ENCODE measurements around the gene KRT78.

DNA sequence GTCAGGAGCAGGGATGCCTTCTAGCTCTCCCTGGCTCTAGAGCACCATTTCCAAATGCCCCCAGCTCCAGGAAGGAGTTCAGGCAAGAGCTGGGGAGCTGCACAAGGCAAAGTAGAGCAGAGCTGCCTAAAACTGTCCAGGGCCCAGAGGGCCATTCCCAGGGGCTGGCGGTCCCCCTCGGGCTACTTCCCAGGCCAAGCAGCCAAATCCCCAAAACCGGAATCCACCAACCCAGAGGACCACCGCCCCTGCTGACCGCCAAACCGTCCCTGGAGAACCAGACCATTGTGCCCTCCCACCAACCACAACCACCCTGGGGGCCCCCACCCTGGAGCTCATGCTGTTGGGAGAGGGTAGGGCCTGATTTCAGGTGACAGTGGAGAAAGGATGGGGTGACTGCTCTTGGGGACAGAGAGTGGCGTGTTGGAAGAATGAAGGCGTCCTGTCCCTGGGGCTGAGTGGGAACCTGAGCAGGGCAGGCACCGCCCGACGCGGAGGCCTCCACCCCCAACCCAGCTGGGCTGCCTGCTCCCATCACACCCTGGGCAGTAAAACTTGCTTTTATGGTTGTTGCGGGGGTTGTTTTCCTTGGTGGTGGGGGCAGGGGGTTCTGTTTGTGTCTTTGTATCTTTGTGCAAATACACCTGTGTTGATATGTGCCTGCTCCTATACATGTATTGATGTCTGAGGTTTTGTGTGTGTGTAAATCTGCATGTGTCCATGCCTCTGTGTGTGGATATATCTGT, 24.0 kb upstream of the KRT78 start:
- TF ChIP-seq ZBTB7A (CRISPR knock-in tag; IDR thresholded peaks at IDR 0.05): no peak
- no peak for TF ChIP-seq EZH2 (conservative IDR thresholded peaks at IDR 0.05; ENCODE audit: low read depth, low read length)
- TF ChIP-seq, protein P1, sequence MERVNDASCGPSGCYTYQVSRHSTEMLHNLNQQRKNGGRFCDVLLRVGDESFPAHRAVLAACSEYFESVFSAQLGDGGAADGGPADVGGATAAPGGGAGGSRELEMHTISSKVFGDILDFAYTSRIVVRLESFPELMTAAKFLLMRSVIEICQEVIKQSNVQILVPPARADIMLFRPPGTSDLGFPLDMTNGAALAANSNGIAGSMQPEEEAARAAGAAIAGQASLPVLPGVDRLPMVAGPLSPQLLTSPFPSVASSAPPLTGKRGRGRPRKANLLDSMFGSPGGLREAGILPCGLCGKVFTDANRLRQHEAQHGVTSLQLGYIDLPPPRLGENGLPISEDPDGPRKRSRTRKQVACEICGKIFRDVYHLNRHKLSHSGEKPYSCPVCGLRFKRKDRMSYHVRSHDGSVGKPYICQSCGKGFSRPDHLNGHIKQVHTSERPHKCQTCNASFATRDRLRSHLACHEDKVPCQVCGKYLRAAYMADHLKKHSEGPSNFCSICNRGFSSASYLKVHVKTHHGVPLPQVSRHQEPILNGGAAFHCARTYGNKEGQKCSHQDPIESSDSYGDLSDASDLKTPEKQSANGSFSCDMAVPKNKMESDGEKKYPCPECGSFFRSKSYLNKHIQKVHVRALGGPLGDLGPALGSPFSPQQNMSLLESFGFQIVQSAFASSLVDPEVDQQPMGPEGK (CRISPR knock-in tag; IDR thresholded peaks at IDR 0.05): no peak
- TF ChIP-seq NR2F1 (CRISPR knock-in tag; IDR thresholded peaks at IDR 0.05): no peak
- TF ChIP-seq ATF2 (CRISPR knock-in tag; IDR thresholded peaks at IDR 0.05): no peak
- no peak for TF ChIP-seq BRD4 (CRISPR knock-in tag; IDR thresholded peaks at IDR 0.05)
- TF ChIP-seq, protein P2, sequence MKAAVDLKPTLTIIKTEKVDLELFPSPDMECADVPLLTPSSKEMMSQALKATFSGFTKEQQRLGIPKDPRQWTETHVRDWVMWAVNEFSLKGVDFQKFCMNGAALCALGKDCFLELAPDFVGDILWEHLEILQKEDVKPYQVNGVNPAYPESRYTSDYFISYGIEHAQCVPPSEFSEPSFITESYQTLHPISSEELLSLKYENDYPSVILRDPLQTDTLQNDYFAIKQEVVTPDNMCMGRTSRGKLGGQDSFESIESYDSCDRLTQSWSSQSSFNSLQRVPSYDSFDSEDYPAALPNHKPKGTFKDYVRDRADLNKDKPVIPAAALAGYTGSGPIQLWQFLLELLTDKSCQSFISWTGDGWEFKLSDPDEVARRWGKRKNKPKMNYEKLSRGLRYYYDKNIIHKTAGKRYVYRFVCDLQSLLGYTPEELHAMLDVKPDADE (CRISPR knock-in tag; IDR thresholded peaks at IDR 0.05): no peak
- TF ChIP-seq, protein P3, sequence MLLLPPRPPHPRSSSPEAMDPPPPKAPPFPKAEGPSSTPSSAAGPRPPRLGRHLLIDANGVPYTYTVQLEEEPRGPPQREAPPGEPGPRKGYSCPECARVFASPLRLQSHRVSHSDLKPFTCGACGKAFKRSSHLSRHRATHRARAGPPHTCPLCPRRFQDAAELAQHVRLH (CRISPR knock-in tag; IDR thresholded peaks at IDR 0.05; ENCODE audit: borderline replicate concordance, low read depth): no peak
- TF ChIP-seq, protein P4, sequence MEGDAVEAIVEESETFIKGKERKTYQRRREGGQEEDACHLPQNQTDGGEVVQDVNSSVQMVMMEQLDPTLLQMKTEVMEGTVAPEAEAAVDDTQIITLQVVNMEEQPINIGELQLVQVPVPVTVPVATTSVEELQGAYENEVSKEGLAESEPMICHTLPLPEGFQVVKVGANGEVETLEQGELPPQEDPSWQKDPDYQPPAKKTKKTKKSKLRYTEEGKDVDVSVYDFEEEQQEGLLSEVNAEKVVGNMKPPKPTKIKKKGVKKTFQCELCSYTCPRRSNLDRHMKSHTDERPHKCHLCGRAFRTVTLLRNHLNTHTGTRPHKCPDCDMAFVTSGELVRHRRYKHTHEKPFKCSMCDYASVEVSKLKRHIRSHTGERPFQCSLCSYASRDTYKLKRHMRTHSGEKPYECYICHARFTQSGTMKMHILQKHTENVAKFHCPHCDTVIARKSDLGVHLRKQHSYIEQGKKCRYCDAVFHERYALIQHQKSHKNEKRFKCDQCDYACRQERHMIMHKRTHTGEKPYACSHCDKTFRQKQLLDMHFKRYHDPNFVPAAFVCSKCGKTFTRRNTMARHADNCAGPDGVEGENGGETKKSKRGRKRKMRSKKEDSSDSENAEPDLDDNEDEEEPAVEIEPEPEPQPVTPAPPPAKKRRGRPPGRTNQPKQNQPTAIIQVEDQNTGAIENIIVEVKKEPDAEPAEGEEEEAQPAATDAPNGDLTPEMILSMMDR (CRISPR knock-in tag; IDR thresholded peaks at IDR 0.05): no peak
- no peak for TF ChIP-seq POLR2AphosphoS5 (IDR thresholded peaks at IDR 0.05; ENCODE audit: low read depth, low read length)
- no peak for TF ChIP-seq IRF2 (CRISPR knock-in tag; IDR thresholded peaks at IDR 0.05)
- TF ChIP-seq NFATC3 (CRISPR knock-in tag; IDR thresholded peaks at IDR 0.05): no peak
- TF ChIP-seq FOSL1 (CRISPR knock-in tag; IDR thresholded peaks at IDR 0.05; ENCODE audit: borderline replicate concordance): no peak
- TF ChIP-seq XRCC5 (optimal IDR thresholded peaks at IDR 0.05; ENCODE audit: low read length): no peak
